ENCODE results near the gene DNAJC22.

DNAJC22 gene

DNA sequence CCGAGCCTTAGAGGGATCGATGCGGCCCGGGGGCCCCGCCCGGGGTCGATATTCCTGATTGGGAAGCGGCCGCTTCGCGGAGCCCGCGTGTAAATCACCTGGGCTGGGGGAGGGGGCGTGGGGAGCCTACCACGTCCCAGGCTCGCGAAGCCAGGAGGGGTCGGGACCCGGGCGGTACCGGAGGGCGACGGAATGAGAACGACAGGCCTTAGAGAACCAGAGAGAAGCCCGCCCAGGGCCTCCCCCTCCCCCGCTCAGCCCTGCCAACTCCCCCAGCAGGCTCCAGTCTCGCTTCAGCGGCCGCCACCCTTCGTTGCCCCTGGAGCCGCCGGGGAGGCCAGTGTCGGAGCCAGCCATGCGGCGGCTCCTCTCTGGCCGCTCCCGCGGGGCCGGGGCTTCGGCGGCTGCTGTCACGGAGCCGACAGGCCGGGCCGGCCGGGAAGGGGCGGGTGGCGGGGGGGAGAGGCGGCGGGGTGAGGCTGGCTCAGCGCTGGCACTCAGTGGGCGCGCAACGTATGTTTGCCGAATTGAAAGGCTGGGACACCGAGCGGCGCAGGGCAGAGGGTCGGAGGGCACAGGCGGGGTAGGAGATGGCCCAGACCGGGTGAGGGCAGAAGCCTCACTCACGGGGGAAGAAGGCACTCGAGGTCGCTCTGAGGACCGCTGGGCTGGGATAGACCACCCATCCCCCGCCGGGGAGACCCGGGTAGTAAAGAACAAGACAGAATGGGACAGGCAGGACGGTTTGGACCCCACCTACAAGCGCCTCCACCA is 1.4 kb upstream of the DNAJC22 start:
- peak; percentile 69 for DNase-seq

DNA sequence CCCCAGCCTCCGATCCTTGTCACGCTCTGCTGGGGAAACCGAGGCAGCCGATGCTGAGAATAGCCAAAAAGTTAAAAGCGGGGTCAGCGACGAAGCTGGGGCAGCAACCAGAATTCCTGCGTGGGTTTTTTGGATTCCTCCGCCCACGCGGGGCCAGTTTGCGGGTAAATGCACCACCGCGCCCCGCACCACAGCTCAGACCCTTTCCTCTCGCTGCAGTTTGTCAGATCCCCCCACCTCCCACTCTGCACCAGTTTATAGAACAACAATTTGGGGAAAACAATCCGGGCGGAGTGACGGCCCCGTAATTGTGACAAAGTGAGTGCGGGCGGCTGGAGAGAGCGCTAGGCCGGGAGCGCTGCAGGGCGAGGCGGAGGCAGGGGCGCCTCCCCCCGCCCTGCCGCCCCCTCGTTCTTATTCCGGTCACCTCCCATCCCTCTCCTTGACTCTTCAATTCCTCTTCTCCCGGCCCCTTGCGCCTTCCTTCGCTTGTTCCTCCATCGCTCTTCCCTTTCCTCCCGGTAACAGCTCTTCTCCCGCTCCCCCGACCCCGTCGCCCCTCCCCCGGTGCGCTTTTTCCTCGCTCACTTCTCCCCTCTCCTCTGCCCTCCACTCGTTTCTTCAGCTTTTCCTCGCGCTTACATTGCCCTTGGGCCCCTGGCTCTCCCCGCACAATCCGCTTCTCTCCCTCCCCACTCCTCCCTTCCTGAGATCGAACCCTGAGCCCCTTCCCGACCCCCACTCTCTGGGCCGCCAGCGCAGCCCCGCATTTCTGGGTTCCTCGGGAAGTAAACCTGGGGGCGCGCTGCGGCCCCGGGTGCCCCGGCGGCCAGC is 646 bp upstream of the DNAJC22 start:
- DNase-seq: peak; percentile 31

DNA sequence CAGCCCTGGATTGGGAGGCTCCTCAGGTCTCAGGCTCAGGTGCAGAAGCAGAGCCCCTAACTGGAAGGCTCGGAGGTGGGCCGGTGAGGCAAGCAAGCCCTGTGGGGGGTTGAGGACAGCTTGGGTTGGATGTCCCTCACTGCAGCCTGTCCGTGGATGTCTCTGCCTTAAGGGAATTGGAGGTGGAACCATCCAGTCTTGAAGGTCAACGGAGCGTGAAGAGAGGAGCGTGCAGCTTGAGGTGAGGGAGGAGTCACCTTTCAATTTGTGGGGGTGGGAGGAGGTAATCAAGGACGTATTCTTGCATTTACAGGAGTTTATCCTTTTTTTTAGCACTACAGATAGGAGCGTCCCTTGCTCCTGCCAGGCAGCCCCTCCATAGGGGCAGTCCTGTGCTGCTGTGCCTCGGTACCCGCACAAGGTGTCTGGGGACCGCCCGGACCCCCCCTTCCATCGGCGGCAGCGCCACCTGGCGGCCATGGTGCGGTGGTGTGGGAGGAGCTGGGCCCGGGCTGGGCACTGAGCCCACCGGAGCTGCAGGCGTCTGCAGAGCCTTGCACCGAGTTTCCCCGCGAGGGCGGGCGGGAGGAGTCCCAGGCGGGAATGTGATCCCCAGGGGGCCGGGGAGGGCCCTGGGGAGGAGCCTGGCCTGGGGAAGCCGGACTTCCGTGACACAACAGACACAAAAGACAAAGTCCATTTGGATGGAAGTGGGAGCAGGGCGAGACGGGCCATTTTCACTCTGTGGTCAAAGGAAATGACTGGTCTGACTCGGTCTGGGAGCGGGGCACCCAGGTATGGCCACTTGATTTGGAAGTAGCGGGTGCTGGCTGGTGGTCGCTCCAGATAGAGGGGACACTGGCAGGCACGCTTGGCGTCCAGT is 864 bp downstream of the DNAJC22 start:
- peak; percentile 94 for DNase-seq

DNA sequence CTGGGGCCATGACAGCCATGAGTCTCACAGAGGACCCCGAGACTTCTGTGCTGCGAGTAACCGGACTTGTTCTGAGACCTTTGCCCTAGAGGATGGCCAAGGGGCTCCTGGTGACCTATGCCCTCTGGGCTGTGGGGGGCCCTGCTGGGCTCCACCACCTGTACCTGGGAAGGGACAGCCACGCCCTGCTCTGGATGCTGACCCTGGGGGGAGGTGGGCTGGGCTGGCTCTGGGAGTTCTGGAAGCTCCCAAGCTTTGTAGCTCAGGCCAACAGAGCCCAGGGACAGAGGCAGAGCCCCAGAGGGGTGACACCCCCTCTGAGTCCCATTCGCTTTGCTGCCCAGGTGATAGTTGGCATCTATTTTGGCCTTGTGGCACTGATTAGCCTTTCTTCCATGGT is 2.1 kb downstream of the DNAJC22 start:
- no peak for DNase-seq

DNA sequence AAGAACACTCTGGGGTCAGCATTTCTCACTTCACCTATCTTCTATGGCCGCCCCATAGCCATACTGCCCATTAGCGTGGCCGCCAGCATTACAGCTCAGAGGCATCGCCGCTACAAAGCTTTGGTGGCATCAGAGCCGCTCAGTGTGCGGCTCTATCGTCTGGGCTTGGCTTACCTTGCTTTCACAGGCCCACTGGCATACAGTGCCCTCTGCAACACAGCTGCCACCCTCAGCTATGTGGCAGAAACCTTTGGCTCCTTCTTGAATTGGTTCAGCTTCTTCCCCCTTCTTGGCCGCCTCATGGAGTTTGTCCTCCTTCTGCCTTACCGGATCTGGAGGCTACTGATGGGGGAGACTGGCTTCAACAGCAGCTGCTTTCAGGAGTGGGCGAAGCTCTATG is 2.6 kb downstream of the DNAJC22 start:
- DNase-seq: no peak

DNA sequence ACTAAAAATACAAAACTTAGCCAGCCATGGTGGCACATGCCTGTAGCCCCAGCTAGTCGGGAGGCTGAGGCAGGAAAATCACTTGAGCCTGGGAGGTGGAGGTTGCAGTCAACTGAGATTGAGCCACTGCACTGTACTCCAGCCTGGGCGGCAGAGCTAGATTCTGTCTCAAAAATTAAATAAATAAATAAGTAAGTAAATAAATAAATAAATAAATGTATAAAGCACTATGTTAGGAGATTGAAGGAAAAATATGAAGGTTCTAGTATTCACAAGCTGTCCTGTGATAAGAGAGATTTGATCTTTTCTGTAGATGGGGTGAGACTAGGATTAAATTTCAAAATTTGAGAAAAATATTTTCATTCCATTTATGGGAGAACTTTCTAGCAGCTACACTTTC is 5.7 kb downstream of the DNAJC22 start:
- DNase-seq: no peak

DNA sequence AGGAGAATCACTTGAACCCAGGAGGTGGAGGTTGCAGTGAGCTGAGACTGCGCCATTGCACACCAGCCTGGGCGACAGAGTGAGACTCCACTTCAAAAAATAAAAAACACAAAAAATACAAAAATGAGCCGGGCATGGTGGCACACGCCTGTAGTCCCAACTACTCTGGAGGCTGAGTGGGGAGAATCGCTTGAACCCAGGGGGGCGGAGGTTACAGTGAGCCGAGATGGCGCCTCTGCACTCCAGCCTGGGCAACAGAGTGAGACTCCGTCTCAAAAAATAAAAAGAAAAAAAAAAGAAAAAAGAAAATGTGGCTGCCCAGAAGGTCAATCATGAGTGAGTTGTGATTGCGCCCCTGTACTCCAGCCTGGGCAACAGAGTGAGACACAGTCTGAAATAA is 9.2 kb downstream of the DNAJC22 start:
- DNase-seq: no peak

DNA sequence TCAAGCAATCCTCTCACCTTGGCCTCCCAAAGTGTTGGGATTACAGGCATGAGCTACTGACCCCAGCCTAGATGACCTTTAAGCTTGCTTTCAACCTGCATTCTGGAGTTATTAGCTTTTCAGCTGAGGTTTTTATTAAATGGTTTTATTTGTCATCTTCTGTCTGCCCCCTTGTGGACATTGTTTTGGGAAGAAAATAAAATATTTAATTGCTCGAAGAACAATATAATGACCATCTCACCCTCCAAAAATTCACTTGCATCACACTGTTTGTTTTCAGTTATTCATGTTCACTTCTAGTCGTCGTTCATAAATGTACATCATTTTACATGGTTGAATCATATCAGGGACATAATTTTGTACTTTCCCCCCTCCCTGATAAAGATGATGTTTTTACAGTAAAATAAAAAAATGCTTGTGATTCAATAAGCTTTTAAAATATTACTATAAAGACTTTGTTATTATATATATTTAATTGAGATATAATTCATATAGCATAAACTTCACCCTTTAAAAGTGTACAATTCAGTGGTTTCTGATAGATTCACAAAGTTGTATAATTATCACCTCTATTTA is 10.5 kb downstream of the DNAJC22 start:
- no peak for DNase-seq

DNA sequence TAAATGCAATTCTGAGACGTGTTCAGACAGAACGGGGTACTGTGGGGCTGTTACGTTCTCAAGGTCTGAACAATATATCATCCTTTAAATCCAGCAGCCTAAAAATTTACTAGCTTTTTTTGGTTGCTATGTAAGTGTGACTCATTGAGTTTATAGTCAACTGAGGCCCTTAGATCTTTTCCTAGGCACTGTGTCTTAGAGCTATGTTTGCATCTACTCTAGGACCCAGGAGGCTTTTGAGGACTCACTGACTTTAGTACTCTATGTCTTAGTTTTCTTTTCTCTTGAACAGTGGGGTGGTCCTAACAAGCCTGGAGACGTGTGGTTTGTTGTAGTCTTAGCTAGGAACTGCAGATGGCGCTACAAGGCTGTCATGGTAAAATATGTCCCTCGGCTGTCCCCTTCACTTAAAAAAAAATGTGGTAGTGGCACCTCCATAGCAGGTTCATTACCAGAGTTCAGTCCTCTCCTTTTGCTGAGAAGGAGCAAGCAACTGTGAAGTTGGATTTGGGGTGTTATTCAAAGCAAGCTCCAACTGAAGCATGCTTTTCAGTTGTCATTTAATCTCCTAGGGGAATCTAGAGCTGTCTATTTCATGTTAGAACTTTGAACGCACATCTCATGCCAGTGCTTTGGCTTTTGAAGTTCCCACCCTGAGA is 11.9 kb downstream of the DNAJC22 start:
- peak; percentile 72 for DNase-seq

DNA sequence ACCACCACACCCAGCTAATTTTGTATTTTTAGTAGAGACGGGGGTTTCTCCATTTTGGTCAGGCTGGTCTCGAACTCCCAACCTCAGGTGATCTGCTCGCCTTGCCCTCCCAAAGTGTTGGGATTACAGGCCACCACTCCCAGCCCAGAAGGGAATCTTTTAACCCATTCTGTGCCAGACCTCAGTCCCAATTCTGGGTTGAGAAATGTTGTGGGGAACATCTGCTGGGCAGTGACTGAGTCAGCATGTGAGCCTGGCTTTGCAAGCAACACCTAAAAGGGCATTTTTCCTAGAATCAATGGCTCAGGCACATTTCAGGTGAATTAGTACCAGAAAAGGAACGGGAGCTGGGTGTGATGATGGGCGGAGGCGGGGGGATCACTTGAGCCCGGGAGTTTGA is 13.0 kb downstream of the DNAJC22 start:
- no peak for DNase-seq

DNA sequence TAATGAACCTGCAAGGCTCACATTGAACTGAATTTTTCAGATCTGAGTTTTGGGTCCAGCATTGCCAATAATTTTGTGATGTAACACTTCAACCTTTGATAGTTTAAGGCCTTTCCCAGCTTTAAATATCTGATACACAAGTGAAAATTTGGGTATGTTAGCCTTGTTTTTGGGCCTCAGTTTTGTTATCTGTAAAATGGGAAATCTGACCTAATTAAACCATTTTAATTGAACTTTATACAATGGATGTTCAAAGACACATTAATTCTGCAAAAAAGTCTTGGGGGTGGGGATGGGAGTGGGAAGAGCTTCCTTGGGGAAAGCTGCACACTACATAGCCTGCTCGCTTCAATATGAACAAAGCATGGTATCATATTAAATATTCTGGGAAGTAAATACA is 15.4 kb downstream of the DNAJC22 start:
- no peak for DNase-seq

DNA sequence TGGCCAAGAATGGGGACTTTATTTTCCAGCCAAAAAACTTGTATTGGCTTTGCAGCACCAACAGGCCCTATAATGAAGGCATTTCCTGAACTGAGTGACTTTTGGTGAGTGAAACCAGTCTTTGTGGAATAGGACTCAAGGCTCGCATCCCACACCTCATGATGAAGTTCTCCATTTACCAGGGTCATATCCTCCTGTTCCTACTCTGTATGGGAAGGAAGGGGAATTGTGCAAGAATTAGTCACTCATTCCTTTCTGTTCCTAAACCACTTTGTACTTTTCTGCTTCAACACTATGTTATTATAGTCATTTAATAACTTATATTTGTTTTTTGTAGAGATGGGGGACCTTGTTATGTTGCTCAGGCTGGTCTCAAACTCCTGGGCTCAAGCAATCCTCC is 18.3 kb downstream of the DNAJC22 start:
- DNase-seq: no peak

DNA sequence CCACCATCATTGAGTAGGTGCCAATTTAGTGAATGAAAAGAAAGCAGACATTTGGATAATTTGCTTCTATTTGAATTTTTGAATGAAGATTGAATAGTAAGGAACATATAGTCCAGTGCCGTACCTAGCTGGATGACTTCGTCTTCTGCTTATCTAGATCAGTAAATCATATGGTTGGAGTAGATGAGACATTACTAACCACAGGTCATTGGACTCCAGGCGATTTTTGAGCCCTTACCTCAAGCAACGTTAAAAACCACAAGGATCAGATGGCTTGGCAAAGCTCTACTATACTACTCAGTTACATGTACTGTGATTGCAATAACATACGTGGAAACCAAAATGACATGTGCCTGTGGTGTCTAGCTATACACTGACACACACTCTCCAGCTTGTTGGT is 18.9 kb downstream of the DNAJC22 start:
- DNase-seq: no peak

DNA sequence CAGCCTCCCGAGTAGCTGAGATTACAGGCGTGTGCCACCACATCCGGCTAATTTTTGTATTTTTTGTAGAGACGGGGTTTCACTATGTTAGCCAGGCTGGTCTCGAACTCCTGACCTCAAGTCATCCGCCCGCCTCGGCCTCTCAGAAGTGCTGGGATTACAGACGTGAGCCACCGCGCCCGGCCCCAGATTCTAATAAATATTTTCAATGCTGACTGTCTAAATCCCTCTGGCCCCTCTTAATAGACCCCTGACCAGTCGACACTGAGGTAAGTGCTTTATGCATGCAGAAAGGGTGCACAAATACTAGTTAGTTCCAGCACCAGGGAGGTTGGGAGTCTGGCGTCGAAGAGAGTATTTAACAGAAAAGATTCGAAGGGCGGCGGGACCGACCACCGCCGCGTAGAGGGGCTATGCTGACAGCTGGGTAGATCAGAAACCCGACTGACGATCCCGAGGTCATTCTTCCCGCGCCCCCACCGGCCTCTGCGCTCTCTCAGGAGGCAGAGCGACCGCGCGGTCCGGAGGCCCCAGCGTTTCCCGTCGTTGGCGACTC is 19.5 kb downstream of the DNAJC22 start:
- no peak for DNase-seq

DNA sequence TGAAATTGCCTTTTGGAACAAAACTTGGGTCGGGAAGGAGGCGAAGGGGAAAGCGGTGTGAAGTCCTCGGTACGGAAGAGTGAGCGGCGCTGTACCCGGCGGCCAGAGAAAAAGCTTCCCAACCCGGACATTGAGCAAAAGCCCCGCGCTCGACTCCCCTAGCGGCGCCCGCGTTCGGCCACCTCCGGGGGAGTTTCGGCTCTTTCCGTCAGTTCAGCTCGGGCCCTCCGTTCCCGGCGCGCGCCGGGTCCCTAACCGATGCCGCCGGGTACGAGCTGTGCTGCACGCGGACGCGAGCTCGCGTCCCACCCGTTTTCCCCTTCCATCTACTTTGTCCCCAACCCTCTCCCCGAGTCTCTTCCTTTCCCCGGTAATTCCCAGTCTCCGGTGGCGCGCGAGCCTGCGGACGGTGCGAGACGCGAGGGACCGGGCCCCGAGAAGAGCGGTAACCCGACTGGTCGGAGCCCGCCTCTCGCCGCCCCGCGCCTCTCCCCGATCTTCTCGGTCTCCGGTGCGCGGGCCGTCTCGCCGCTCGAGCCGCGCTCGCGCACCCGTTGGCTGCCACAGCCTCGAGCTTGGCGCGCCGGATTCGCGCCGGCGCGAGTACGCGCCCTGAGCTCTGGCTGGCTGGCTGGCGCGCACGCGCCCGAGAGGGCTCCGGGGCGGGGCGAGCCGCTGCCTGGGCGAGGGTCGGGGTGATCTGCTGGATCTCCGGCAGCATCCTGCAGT is 20.1 kb downstream of the DNAJC22 start:
- DNase-seq: peak; percentile 93

DNA sequence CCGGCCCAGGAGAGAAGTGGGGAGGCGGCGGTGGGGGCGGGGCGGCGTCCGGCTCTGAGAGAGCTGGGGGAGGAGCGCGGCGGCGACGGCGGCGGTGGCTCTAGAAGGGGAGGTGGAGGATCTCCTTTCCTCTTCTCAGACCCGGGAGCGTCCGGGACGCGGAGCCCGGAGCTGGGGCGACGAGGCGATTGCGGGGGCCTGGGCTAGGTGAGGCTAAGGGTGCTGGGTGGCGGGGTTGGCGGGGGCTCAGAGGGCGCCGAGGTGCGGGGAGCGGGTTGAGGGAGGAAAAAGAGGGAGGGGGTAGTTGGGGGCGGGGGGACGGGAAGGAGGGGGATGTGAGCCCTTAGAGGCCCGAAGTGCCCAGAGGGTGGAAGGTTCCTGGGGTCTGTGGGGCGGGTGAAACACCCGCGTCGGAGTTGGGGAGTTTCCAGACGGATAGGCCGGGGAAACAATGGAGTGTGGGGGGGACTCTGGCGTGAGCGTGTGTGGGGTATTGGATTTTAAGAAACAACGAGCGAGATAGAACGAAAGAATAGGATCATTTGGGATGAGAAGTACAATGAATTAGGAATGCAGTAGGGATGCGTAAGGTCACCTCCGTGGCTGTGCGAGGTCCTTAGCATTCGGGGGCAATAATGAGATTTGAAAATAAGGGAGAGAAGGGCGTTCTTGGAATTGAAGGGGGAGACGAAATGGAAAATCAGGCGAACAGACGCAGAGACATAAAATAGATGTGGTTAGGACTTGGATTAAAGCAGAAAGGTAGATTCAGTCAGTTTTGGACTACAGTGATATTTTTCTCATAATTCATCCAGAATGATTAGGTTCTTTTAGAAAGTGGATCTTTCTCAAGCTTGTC is 20.9 kb downstream of the DNAJC22 start, which contains the start of gene SPATS2:
SPATS2 (plus strand) TSS at position 82 of the 859 bp plus-strand sequence. CDS start 93,551 bp downstream, outside the sequence.
- DNase-seq: peak; percentile 68

DNA sequence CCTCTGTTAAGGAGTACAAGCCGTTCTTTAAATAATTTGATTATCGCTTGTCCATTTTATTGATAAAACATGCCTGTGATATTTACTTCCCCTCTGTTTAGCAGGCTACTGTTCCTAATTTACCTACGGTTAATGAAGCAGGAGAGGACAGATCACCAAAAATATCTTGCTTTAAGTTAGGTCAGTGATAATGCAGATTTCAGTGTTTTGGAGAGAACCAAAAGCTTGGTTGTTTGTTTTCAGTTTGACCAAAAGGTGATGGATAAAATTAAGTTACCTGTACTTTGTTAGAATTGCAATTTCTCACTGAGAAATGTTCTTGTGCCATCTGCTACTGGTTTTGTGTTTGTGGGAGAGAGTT is 21.5 kb downstream of the DNAJC22 start:
- DNase-seq: peak; percentile 66

DNA sequence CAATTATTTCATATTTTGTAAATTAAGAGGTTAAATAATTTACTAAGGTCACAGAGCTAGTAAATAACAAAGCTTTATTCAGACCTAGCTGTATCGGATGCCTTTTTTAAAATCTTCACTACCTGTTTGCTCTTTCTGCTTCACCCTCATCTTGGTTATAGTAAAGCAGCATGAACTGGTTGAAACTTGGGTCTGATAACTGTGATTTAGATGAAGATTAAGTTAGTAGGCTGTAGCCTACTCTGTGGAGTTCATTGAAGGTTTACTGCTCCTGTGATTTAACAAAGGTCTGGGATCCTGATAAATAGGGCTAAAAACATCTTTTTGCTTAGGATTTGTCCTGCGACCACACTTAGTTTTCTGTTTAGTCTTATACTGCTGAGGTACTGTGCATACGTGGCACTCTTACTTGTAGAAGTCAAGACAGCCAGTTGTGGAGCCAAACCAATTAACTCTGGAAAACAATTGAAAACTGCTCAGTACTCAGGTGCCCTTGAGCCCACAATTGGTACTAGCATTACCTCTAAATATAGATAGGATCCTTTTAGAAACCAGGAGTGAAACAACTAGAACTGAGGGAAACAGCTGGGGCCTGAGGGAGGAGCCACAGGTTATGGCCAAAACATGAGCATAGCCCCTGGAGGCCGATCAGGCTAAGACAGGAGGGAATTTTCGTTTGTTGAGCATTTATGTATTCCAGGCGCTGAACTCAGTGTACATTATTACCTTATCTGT is 22.9 kb downstream of the DNAJC22 start:
- no peak for DNase-seq

DNA sequence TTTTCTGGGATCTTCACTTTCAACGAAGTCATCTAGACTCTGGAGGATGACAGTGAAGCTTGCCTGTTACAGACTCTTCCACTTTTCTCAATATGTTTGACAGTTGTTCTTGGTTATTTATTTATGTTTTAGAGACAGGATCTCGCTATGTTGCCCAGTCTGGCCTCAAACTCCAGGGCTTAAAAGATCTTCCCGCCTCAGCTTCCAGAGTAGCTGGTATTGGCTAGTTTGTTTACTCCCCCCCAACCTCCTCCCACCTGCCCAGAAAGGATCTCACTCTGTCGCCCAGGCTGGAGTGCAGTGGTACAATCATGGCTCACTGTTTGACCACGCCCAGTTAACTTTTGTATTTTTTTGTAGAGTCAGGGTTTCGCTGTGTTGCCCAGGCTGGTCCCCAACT is 23.9 kb downstream of the DNAJC22 start:
- DNase-seq: no peak

DNA sequence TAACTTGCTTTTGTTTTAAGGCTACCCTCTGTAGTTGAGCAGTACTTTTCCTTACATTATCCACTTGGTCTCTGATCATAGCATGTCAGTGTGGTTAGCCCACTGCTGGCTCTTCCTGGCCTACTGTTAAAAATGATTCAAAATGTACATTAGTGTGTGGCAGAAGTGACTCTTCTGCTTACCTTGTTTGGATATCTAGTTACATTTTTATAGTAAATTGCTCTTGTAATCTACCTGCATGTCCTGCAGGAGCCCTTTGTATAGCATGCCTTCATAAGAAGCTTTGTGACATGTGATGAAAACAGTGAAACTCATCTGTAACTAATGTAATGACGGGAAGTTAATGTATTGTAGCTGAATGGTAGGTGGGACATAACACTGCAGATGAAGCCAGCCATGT is 28.7 kb downstream of the DNAJC22 start:
- DNase-seq: peak; percentile 7
